ENCODE results near the gene GRID2. TPM values are rescaled to one million over a fixed set of nuclear protein-coding genes. Genes with fewer than 3 reads are reported as not detected.

The GRID2 gene
- total RNA-seq, 1 donor from 2014 or later: not detected

DNA sequence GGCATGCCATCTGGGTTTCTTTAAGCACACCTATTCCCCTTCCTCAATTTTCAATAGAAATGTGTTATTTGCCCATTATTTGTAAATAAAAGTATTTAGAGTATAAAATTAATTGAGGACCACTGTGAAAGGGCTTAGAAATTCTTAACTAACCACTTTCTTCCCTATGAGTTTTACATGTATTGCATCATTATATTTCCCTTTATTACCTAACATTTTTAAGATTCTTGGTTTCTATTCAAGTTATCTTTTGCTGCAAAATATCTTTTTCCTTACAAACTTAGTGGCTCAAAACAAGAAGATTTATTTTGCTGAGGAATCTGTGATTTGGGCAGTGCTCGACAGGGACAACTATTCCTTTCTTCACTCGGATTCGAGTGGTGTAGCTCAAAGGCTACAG, 40.5 kb downstream of the GRID2 start:
- TF ChIP-seq CTCF (IDR thresholded peaks at IDR 0.05): no peak
- H3K4me1 Mint-ChIP-seq (ENCODE audit: unreplicated experiment): no peaks in the 10 kb centered on the region
- H3K27me3 Mint-ChIP-seq (ENCODE audit: unreplicated experiment): no peaks in the 10 kb centered on the region
- no peak for DNase-seq (ENCODE audit: extremely low spot score, unreplicated experiment)
- H3K4me3 Mint-ChIP-seq (ENCODE audit: unreplicated experiment): no peak overlapping the region
- no peak overlapping the region for H3K27ac Mint-ChIP-seq (ENCODE audit: unreplicated experiment)
- no peaks in the 10 kb centered on the region for H3K36me3 Mint-ChIP-seq (ENCODE audit: unreplicated experiment)
- H3K9me3 Mint-ChIP-seq (ENCODE audit: unreplicated experiment): no peaks in the 10 kb centered on the region

DNA sequence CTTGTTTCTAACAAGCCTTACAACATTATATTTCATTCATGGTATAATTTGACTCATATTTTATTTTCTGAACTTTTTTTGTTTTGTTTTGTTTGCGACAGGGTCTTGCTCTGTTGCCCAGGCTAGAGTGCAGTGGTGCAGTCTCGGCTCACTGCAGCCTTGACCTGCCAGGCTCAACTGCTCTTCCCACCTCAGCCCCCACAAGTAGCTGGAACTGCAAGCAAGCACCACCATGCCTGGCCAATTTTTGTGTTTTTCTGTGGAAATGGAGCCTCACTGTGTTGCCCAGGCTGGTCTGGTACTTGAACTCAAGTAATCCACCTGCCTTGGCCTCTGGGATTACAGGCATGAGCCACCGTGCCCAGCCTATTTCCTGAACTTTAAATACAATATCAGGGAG, 42.5 kb downstream of the GRID2 start:
- no peaks in the 10 kb centered on the region for H3K4me1 Mint-ChIP-seq (ENCODE audit: unreplicated experiment)
- H3K9me3 Mint-ChIP-seq (ENCODE audit: unreplicated experiment): no peaks in the 10 kb centered on the region
- no peak overlapping the region for H3K4me3 Mint-ChIP-seq (ENCODE audit: unreplicated experiment)
- TF ChIP-seq CTCF (IDR thresholded peaks at IDR 0.05): no peak
- no peak for DNase-seq (ENCODE audit: extremely low spot score, unreplicated experiment)
- H3K36me3 Mint-ChIP-seq (ENCODE audit: unreplicated experiment): no peaks in the 10 kb centered on the region
- H3K27ac Mint-ChIP-seq (ENCODE audit: unreplicated experiment): no peak overlapping the region
- H3K27me3 Mint-ChIP-seq (ENCODE audit: unreplicated experiment): peaks cover 7% of the 10 kb centered on the region

- H3K36me3 Mint-ChIP-seq (ENCODE audit: unreplicated experiment): no peaks in the 10 kb centered on the region
- peaks cover 27% of the 10 kb centered on the region for H3K27me3 Mint-ChIP-seq (ENCODE audit: unreplicated experiment)
- no peak for TF ChIP-seq CTCF (IDR thresholded peaks at IDR 0.05)
- DNase-seq (ENCODE audit: extremely low spot score, unreplicated experiment): no peak
- no peak overlapping the region for H3K4me3 Mint-ChIP-seq (ENCODE audit: unreplicated experiment)
- H3K27ac Mint-ChIP-seq (ENCODE audit: unreplicated experiment): no peak overlapping the region
- no peaks in the 10 kb centered on the region for H3K9me3 Mint-ChIP-seq (ENCODE audit: unreplicated experiment)
- no peaks in the 10 kb centered on the region for H3K4me1 Mint-ChIP-seq (ENCODE audit: unreplicated experiment)
Observed at GRCh38 chr4:92357966-92358365, 54.2 kb downstream of the GRID2 start.

DNA sequence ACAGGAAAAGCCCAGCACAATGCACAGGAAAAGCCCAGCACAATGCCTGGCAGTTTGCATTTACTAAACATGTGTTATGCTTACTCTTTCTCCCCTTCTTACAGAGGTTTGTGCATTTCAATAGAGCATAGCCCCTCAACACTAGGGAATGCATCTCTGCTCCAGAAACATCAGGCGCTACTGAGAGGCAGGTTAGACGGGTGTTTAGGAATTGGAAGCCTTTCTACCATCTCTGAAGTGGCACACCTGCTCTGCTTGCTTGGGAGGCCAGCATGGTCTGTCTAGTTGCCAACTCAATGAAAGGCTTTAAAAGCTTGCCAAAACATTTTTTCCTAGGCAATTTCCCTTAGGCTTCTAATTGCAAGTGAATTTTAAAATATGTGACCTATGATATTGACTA, 55.7 kb downstream of the GRID2 start:
- no peak overlapping the region for H3K27ac Mint-ChIP-seq (ENCODE audit: unreplicated experiment)
- H3K27me3 Mint-ChIP-seq (ENCODE audit: unreplicated experiment): peaks cover 14% of the 10 kb centered on the region
- H3K4me3 Mint-ChIP-seq (ENCODE audit: unreplicated experiment): no peak overlapping the region
- TF ChIP-seq CTCF (IDR thresholded peaks at IDR 0.05): no peak
- H3K9me3 Mint-ChIP-seq (ENCODE audit: unreplicated experiment): no peaks in the 10 kb centered on the region
- H3K36me3 Mint-ChIP-seq (ENCODE audit: unreplicated experiment): no peaks in the 10 kb centered on the region
- no peak for DNase-seq (ENCODE audit: extremely low spot score, unreplicated experiment)
- no peaks in the 10 kb centered on the region for H3K4me1 Mint-ChIP-seq (ENCODE audit: unreplicated experiment)

- peaks cover 20% of the 10 kb centered on the region for H3K27me3 Mint-ChIP-seq (ENCODE audit: unreplicated experiment)
- DNase-seq (ENCODE audit: extremely low spot score, unreplicated experiment): no peak
- H3K4me1 Mint-ChIP-seq (ENCODE audit: unreplicated experiment): no peaks in the 10 kb centered on the region
- H3K4me3 Mint-ChIP-seq (ENCODE audit: unreplicated experiment): no peak overlapping the region
- no peak for TF ChIP-seq CTCF (IDR thresholded peaks at IDR 0.05)
- no peaks in the 10 kb centered on the region for H3K36me3 Mint-ChIP-seq (ENCODE audit: unreplicated experiment)
- no peak overlapping the region for H3K27ac Mint-ChIP-seq (ENCODE audit: unreplicated experiment)
- H3K9me3 Mint-ChIP-seq (ENCODE audit: unreplicated experiment): no peaks in the 10 kb centered on the region
Observed at GRCh38 chr4:92362028-92362427, 58.3 kb downstream of the GRID2 start.
